GM18502 (cell line): Measurements from ENCODE around the gene SVIL.
"Not testable (repeated sequence)": the region's sequence is repeated elsewhere in the genome, so short reads cannot be mapped to it uniquely, and the experiment has no call there.

Experiments used
- ATAC-seq: cut with Tn5 transposase; IDR thresholded peaks from one replicate; pipeline ENCODE4 v1.9.1; 2021; ENCODE audit warnings: mild to moderate bottlenecking; ENCODE audit not compliant: unreplicated experiment, poor library complexity

The SVIL gene

GRCh38 chr10:29554660-29555059 lies 80.1 kb downstream of the SVIL start:
- no peak for ATAC-seq

- ATAC-seq, result no peak
Observed at GRCh38 chr10:29553544-29554250, 81.1 kb downstream of the SVIL start.

GRCh38 chr10:29553116-29553515 lies 81.7 kb downstream of the SVIL start:
- not testable (repeated sequence) for ATAC-seq

GRCh38 chr10:29549493-29549892 lies 85.3 kb downstream of the SVIL start:
- ATAC-seq, result not testable (repeated sequence)

GRCh38 chr10:29546773-29547313 lies 87.9 kb downstream of the SVIL start:
- ATAC-seq, result no peak

GRCh38 chr10:29545122-29545521 lies 89.6 kb downstream of the SVIL start:
- ATAC-seq, result no peak

GRCh38 chr10:29543715-29544114 lies 91.1 kb downstream of the SVIL start:
- ATAC-seq, result peak; percentile 44

GRCh38 chr10:29542723-29543122 lies 92.0 kb downstream of the SVIL start:
- ATAC-seq, result no peak

GRCh38 chr10:29541422-29542210 lies 93.2 kb downstream of the SVIL start:
- ATAC-seq, result no peak

GRCh38 chr10:29540016-29540415 lies 94.8 kb downstream of the SVIL start:
- no peak for ATAC-seq

GRCh38 chr10:29539412-29539811 lies 95.4 kb downstream of the SVIL start:
- ATAC-seq, result no peak

GRCh38 chr10:29537799-29538198 lies 97.0 kb downstream of the SVIL start:
- ATAC-seq, result no peak

GRCh38 chr10:29536691-29537090 lies 98.1 kb downstream of the SVIL start:
- ATAC-seq, result not testable (repeated sequence)

- ATAC-seq, result no peak
Observed at GRCh38 chr10:29535778-29536453, 98.9 kb downstream of the SVIL start.

GRCh38 chr10:29535012-29535777 lies 99.6 kb downstream of the SVIL start:
- no peak for ATAC-seq

- no peak for ATAC-seq
Observed at GRCh38 chr10:29534590-29534989, 100.2 kb downstream of the SVIL start.

GRCh38 chr10:29533696-29534285 lies 101.0 kb downstream of the SVIL start:
- no peak for ATAC-seq

- ATAC-seq, result no peak
Observed at GRCh38 chr10:29533046-29533445, 101.7 kb downstream of the SVIL start.

GRCh38 chr10:29532256-29532878 lies 102.4 kb downstream of the SVIL start:
- no peak for ATAC-seq
